GM18519 (cell line): ENCODE results near the gene SLX4.

ENCODE experiments used
- ATAC-seq: cut with Tn5 transposase; IDR thresholded peaks from one replicate; pipeline ENCODE4 v1.9.1; 2021; ENCODE audit warnings: mild to moderate bottlenecking, moderate library complexity; ENCODE audit not compliant: unreplicated experiment, low FRiP score

SLX4 gene

DNA sequence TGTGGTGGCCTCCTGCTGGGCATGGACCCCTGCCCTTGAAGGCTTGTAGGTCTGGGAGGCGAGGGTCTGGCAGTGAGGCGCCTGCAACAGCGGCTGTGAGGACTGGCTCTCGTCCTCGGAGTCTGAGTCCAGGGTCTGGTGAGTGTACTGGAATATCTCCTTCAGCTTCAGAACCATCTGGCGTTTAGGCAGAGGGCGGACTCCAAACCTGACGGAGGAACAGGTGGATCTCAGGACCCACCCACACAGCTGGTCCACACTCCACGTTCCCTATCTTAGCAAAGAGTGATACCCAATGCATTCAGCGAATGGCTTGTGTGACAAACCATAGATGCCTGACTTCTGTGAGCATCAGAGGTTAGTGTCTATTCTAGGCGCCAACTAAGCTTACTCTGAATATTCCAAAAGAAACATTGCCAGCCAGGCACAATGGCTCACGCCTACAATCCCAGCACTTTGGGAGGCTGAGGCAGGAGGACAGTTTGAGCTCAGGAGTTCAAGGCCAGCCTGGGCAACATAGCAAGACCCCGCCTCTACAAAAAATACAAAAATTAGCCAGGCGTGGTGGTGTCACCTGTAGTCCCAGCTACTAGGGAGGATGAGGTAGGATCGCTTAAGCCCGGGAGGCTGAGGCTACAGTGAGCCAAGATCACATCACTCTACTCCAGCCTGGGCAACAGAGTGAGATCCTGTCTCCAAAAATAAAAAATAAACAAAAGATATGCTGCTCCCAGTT is 27.9 kb downstream of the SLX4 start:
- ATAC-seq = no peak

DNA sequence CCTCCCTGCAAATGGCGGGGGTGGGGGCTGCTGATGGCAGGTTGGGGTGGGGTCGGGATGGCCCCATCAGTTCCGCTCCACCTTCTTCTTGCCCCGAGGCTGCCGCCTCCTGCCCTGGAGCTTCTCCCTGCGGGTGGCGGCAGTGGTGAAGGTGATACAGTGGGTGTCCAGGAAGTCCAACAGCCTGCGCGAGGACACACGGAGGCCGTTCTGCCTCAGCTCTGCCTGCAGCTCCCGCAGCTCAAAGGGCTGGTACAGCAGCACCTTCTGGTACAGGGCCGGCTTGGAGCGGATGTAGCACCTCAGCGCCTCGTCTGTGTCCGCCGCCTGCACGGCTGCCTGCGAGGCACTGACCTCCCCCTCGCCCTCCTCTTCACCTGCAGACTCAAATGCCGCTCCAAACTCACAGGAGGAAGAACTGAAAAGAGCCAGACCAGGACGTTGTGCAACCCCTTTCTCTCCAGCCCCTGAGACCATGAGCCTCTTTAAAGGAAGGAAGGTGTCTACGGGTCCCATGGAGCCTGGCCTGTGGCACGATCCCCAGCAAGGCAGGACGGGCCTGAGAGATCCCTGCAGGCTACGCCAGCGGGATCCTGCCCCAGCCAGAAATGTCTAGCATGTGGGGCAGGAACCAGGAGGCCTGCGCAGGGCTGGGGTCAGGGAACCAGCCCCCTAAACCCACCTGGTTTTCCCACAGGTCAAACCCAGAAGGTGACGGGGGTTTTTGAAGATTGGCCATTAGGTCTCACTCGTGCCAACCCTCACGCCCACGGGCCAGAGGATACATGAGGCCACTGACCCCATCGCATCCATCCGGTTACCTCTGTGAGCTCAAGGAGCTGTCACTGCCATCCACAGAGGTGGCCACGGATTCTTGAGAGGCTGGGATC is 28.9 kb downstream of the SLX4 start:
- no peak for ATAC-seq

DNA sequence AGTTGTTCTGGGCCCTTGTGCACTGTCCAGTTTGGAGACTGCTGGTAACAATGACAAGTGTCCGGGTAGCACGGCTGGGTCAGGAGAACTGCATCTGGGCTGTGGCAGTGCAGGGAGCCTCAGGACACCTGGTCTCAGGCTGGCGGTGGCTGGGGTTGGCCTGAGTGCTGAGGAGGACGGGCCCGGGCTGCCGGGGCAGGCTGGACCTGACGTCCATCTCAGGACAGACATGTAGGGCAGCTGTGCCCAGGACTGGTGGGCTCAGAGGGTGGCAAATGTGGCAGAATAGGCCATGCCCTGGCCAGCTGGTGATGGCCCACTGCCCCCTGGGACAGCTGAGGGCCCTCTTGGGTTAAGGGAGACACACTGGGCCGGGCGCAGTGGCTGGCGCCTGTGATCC is 30.0 kb downstream of the SLX4 start:
- no peak for ATAC-seq

DNA sequence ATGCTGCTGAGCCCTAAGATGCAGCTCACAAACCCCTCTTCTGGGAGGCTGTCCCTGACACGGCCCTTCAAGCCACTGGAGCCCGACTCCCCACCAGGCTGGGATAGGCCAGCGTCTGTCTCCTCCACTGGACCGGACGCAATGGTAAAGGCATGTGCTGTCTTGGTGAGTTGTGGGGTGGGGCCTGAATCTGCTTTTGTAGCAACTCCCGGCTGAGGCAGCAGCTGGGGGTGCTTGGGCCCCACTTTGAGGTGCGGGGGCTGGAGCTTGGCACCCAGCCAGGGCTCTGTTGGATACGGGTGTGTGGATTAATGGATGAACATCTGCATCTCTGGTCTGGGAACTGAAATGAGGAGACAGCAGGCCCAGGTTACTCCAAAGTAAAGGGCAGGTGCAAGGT is 30.7 kb downstream of the SLX4 start:
- no peak for ATAC-seq

DNA sequence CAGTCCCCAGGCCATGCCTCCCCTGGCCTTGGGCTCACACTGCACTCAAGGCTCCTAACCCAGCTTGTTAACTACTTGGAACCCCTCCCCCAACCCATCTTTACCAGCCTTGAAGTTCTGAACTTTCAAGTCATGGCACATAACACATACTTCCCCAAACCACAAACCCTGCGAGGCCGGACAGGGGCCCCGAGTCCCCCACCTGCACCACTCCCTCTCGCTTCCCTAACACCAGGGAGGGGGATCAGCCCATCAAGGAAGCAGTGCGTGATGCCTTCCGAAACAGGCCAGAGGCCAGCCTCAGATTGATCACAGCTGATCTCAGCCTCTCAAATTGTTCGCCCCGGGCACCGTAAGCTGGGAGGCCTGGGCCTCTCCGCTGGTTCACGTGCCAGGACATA is 31.2 kb downstream of the SLX4 start:
- no peak for ATAC-seq

DNA sequence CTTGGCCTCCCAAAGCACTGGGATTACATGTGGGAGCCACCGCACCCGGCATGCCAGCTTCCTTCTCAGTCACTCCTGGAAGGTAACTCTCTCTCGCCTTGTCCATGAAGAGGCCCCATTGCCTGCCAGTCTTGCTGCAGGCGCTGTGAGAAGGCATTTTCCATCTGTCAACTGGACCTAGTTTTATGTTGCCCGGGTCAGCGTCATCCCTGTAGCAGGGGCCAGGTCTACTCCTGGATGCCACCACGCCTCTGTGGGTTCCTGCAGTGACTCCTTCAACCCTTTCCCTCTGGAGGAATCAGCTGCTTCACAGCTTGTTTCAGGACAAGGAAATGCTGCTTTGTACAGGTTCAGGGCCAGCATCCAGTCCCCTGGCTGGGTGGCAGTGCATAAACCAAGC is 31.6 kb downstream of the SLX4 start:
- ATAC-seq = no peak

DNA sequence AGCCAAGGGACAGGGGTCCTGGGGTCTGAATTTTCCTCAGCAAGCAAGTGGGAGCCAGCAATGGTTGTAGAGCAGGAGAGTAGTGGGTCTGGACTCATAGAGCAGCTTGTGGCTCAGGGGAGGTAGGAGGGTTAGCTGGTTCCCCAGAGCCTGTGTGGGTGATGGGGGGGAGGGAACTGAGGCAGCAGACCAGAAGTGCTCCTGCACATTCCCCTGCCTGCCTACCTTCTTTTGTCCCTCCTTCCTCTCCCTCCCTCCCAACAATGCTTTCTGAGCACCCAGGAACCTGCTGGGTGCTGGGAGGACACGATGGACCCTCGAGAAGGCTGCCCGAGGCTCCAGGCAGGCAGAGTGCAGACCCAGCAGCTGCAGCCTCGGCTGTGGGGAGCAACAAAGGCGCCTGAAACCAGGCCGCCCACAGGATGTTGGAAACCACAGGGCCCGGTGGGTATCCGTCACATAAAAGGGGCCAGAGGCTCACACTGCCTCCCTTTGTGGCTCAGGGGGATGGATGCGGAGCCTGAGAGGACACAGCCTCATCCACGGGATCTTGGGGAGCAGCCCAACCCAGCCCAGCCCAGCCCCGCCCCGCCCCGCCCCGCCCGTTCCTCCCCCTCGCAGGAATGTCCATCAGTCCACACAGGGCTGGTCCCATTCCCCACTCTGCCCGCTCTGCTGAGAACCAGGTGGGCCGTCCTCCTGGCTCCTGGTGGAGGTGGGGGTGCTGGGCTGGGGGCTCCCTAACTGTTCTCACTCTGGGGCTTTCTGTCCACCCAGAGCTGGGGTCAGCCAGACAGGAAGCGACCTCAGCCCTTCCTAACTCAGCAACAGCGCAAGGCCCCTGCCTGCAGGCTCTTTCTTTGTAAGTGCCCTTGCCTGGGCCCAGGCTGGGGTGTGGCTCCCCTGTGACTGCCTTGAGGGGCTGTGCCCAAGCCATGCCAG is 32.5 kb downstream of the SLX4 start:
- ATAC-seq = no peak

DNA sequence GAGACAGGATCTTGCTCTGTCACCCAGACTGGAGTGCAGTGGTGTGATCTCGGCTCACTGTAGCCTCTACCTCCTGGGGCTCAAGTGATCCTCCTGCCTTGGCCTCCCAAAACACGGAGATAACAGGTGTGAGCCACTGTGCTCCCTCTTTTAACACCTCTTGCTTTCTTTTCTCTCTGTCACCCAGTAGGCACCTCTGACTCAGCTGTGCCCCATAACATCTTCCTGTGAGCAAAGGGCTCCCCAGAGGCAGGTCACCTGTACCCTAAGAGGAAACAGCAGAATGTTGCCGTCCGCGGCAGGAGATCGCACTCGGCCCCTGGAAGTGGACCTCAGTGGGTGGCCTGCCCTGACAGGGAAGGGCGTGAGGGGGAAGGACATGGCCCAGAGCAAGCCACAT is 33.3 kb downstream of the SLX4 start:
- no peak for ATAC-seq

DNA sequence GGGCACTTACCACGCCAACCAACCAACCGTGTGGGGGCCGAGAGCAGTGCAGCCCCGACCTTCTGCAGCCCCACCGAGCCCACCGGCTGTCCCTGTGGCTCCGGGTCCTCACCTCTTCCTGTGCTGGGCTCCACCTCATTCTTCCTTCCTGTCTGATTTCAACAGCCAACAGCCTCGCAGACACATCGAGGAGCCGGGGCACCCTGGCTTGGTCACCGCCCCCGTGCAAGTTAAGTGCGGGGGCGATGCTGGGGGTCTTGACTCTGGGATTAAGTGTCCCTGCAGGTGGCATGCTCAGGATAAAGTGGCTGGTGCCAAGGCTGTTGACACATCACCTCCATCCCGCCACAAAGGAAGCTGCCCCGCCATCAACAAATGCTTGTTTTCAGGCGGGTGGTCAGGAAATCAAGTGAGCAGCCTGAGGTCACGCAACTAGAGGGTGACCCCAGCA is 34.1 kb downstream of the SLX4 start, which contains the start of gene NLRC3:
Gene NLRC3 (minus strand): TSS at position 102 of the 451 bp plus-strand sequence. CDS start 12,367 bp downstream, outside the sequence.
- no peak for ATAC-seq

DNA sequence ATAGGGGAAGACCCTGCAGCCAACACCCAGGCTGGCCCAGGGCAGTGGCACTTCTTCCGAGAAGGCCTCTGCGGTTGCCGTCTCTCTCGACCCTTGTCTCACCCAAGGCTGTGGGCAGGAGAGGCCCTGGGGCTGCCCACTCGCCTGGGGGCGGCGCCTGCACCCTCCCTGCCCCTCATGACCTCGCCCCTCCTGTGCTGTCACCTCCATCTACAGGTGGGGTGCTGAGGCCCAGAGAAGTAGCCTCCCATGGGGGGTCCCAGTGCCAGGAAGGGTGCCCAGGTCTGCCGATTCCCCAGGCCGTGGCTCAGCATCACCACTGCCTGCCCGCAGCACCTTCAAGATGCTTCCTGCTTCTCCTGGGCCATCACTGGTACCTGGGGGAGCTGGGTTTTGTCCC is 35.2 kb downstream of the SLX4 start:
- no peak for ATAC-seq

DNA sequence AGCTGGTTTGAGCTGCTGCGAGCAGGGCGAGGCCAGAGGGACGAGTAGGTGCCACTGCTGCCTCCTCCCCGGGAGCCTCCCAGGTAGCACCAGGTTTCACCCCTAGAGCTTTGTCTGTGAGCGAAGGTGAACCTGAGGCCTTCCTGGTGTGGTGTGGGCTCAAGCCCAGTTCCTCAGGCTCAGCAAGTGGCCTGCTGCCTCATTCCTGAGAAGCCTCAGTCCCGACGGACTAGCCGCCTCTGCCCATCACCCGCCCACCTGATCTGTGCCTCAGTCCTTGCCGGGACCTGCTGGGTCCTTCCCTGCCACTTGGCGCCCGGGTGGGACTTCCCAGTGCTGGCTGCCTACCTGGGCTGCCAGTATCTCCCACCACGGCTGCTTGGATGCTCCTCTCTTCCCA is 35.9 kb downstream of the SLX4 start:
- ATAC-seq = no peak

DNA sequence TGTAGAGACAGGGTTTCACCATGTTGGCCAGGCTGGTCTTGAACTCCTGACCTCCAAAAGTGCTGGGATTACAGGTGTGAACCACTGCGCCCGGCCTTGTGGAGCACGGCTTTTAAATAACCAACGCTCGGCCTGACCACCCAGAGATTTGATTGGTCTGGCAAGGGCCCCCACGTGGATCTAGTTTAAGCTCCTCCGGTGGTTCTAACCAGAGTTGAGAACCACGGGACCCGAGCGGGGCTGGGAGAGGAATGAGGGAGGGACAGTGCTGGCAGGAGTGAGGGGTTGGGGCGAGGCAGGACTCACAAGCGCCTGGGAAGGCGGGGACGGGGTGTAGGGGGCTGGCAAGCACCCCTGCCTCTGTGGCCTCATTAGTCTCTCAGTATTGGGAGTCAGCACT is 37.2 kb downstream of the SLX4 start:
- no peak for ATAC-seq

DNA sequence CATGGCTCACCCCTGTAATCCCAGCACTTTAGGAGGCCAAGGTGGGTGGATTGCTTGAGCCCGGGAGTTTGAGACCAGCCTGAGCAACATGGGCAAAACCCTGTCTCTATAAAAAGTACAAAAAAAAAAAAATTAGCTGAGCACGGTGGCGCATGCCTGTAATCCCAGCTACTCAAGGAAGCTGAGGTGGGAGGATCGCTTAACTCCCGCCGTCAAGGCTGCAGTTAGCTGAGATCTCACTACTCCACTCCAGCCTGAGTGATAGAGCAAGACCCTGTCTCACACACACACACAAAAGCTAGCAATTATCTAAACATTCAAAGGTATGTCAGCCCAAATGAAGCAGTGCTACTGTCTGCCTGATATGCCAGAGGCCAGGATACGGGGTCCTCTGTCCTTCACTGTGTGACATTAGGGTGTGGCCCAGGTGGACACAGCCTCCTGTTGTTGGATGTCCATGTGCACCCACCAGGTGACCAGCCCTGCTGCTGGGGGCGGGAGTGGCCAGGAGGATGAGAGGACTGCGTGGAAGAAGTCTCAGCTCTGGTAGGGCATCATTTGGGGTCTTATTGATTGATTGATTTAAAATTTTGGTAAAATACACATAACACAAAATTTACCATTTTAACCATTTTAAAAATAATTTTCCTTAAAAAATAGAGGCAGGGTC is 38.1 kb downstream of the SLX4 start:
- ATAC-seq = no peak

DNA sequence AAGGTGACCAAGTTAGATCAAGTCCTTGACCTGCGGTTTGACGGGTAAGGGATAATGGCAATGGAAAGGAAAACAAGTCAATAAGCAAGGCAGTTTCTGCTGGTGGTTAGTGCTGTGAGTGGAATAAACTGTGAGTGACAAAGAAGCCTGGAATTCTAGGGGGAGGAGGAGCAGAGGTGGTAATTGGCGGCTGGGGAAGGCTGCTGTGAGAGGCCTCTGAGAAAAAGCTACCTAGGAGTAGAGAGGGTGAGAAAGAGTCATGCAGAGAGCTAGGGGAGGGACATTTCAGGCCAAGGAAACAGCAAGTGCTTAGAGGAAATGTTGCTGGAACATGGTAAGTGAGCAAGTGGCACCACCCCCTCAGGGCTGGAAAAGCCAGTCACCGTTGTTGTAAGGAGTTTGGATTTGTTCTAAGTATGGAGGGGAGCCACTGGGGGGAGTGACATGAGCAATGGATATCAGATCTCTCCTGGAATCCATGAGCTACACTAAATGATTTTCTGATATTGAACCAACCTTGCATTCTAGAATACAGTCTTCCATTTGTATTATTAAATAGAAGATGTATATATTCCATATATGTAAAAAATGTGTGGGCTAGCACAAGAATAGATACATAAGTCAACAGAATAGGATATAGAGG is 40.9 kb downstream of the SLX4 start:
- ATAC-seq = no peak

DNA sequence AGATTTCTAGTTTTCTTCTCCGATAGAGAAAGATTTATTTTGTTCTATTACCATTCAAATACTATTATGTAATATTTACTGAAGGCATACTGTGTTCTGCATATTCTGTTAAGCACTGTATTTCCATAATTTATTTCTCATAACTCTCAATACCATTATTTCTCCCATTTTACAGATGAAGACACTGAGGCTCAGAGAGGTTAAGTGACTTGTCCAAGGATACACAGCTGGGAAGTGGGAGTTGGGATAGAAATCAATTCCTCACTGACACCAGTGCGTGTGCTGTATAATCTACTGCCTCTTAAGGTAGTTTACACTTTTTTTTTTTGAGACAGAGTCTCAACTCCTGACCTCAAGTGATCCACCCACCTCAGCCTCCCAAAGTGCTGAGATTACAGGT is 41.6 kb downstream of the SLX4 start:
- no peak for ATAC-seq

DNA sequence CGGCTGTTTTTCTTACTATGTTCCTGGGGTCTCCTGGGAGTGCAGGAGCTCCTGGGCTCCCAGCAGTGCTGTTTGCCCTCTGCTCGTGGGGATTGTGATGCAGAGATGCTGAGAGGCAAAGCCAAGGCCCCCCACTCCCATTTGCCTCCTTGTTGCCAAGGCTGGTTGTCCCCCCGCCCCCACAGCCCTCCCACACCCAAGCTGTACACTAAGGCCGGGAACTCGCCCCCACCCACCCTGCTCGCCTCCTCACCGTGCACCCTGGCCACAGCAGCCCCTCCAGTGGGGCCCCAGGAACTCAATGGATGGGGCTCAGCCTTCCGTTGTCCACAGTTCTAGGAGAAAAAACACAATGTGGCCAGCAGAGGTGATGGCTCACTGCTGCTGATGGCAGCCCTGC is 44.4 kb downstream of the SLX4 start:
- ATAC-seq = no peak

DNA sequence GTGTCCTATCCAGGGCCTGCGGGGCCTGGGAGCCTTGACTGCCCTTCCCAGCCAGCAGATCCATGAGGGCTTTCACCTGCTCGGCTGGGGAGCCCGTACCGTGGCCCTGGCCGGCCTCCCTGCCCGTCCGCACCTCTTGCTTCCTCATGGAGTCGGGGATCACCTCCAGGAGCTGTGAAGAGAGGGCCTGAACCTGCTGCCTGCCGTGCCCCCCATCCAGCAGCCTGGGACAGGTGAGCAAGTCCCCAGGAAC is 46.6 kb downstream of the SLX4 start:
- ATAC-seq = no peak

DNA sequence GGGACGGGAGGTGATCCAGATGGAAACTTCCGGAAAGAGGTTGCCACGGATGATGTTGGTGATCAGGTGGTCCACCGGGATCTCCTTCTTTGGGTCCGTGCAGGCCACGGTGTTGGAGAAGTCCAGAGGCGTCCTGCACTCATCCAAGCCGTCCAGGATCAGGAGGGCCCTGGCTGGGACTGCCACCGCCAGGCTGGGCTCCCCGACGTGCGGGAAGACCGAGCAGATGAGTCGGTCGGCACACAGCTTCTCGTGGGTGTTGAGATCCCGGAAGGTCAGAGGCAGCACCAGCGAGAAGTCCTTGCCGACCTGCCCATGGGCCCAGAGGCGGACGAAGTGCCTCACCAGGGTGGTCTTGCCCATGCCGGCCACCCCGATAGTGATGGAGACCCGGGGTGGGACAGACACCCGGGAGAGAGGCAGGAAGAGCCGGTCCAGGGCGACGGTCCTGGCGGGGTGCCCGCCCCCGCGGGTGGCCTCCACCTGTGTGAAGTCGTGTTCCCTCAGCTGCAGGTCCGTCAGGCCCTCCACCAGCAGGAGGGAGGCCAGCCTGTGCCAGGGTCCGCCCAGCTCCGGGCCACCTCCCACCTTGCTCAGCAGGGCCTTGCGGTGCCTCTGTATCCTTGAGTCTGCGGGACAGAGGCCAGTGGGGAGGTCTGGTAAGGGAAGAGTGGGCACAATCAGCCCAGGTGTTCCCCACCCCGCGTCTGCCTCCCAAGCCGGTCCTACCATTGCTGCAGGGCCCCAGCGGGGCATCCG is 47.1 kb downstream of the SLX4 start:
- no peak for ATAC-seq

DNA sequence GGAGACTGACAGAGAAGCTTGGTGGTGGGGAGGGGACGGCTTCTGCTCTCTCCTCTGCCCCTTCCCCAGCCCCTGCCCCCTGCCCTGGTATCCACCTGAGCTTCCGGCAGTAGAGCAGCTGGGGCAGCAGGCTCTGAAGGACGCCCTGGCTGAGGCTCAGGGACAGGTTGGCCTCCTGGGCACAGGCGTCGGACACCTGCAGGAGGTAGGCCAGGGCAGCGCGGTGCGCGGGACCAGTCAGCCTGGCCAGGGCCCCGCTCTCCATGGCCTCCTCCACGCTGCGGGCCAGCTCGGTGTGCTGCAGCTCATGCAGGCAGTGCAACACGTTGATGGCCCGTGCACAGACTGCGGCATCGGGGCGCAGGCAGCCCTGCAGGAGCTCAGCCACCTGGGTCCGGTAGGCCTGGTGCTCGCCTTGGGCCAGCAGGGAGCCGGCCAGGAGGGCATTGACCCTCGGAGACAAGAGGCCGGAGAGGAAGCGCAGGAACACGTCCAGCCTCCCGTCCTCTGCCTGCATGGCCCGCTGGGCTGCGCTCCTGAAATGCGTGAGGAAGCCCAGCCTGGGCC is 48.4 kb downstream of the SLX4 start:
- ATAC-seq = no peak
